HG03097 (cell line): Measurements from ENCODE around the gene GDPD5.

Source experiments
- ATAC-seq: cut with Tn5 transposase; IDR thresholded peaks from one replicate; pipeline ENCODE4 v1.9.1; 2021; ENCODE audit not compliant: unreplicated experiment, low FRiP score

GDPD5 gene

DNA sequence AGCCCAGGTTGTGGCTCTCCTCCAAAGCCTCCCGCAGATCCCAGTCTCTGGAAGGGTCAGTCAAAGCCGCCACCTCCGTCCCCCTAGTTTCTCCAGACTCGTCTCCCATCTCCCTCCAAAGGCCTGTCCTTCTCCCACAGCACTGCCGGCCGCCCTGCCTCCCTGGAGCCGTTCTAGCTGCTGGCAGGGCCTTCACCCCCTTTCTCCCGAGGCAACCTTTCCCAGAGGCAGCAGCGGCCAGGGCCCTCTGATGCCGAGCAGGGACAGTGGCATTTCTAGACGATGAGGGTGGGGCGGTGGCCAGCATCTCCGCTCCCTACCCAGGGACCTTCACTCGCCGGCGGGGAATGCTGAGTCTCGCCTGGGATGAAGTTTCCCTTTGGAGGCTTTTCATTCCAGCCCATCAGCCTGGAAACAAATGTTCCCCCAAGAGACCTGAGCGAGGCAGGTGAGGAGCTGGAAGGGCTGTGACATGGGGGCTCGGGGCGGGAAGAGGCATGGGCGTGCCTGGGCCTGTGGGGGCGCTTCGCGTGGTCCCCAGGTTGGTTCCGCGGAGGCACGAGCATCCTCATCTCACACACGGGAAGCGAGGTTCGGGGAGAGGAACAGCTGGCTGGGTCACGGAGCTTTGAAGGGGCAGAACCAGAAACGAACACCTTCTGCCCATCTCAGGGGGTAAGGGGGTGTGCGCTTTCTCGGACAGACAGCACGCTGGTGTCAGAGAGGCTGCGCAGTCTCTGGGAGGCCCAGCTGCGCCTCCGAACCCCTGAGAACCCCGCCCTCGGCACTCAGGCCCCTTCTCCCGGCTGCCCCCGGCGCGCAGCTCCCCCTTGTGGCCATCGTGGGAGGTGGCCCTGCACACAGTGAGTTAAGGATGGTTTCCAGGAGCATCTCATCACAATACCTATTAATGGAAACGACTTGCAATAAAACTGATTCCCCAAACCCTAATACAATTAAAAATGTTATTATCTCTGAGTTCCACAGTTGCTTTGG, 74.6 kb downstream of the GDPD5 start:
- no peak for ATAC-seq

DNA sequence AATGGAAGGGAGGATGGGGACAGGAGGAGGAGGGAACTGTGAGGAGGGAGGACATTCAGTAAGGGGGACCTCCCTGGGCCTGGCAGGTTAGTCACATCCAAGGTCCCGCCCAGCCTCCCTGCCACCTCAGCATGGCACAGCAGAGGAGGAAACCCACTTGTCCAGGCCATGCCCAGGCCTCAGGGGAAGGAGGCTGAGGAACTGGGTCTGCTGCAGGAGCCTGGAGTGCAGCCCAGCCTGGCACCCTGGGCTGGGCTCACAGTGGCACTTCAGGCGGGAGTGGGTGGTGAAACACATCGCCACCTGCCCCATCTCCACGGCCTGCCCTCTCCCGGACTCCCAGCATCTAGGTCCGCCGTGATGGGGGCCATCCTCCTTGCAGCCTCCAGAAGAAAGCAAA, 75.5 kb downstream of the GDPD5 start:
- no peak for ATAC-seq

DNA sequence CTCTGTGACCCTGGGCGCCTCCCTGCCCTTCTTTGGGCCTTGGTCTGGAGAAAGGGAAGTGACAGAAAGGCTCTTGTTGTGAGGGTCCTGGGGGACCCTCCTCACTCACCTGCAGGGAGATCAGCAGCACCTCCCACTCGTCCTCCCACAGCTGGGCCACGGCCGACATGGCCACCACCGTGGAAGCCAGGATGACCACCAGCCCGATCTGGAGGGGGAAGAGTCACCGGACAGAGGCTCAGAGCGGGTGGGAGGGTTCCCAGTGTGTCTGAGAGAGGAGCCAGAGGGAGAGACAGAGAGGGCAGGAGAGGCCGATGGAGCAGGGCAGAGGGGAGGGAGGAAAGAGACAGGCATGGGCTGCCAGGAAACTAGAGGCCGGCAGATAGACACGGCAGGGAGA, 76.0 kb downstream of the GDPD5 start:
- no peak for ATAC-seq

DNA sequence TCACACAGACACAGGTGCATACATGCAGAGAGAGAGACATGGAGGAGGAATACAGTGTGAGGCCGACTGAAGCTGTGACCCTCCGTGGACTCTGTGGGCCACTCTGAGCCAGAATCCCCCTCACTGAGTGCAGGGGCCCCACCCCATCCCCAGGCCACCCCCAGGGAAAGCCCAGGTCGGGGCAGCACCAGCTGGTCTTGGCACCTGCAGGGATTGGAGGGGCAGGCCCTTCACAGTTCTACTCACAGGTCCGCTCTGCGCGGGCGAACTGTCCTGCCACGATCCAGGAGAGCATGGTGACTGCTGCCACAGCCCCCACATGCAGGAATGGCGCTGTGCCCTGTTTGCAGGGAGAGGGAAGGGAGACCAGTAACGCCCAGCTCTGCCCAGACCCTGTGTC, 76.5 kb downstream of the GDPD5 start:
- ATAC-seq: no peak

DNA sequence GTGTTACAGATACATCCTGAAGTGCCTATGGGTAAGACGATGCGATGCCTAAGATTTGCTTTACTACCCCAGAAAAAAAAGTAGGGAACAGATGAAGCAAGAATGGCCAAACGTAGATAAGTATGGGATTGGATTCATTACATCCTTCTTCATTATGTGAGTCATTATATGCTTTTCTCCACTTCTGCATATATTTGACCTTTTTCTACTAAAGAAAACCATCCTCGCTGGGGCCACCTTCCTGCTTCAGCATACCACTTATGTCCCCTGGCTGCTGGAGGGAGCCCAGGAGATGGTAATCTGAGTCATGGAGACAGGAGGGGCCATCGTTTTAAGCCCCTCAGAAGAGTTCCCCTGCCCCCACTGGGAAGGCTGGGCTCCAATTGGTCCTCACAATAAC, 78.3 kb downstream of the GDPD5 start:
- no peak for ATAC-seq

DNA sequence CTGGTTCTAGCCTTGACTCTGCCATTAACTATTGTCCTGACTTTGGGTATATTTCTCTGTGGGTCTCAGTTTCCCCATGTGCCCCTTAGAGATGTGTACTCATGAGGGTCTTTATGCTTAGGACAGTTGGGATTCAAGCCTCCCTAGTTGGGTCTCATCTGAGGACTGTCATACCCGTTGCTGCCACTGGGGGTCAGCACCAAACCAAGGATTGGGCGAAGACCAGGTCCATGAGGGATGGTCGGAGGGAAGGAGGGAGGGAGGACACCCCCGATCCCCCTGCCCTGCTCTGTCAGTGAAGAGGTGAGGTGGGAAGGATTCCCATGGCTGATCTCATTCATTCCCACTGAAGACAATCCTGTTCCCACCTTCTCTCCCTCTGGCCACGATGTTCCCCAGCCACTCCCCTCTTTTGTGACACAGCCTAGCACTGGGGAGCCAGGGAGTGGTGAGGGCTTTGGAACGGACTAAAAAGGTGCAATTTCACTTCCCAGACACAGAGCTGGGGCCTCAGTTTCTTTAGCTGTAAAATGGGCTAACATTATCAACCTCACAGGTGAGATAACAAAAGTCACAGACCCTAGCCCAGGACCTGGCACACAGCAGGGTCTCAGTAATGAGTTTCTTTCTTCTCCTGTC, 80.3 kb downstream of the GDPD5 start:
- no peak for ATAC-seq

DNA sequence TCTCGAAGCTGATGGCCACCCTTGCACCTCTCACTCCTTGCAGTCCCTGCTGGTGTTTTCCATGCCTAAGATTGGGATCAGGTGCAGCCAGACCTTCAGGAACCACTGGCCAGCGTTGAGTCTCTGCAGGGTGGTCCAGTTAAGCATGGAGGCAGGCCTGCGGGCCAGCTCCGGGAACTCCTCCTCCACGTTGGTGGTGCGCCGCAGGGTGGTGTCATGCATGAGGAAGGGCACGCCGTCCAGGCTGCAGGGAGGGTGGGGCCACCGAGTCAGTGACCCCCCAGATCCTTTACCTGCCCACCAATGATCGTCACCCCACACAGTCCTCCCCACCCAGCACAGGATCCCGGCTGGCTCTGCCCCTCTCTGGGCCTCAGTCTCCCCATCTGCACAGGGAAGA, 82.7 kb downstream of the GDPD5 start:
- no peak for ATAC-seq

DNA sequence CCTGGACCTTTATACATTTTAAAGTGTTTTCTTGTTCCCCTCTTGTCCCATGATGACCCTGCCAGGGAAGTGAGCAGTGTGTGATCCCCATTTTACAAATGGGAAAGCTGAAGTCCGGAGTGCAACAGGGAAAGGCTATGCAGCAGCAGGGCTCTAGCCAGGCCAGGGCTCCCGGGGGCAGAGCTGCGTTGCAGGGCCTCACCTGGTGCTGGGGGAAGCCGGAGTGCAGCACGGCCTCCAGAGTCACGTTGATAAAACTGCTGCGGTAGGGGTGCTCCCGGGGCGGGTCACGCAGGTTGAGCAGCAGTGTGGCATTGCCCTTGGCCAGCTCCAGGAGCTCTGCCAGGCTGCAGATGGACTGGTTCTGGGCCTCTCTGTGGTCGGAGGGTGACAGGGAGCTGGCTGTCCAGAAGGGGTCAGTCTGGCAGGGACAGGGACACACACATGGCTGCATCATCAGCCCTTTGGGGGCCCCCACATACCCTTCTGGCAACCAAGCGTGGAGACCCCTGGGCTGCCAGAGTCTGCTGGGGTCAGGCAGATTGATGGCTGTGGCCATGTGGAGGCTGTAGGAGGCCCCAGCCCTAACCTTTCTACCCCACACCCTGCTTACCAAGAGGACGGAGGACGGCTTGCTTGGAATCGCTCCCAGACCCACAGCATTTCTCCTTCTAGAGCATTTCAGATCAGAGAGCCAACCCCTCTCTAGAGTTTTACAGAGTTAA, 83.4 kb downstream of the GDPD5 start:
- no peak for ATAC-seq

DNA sequence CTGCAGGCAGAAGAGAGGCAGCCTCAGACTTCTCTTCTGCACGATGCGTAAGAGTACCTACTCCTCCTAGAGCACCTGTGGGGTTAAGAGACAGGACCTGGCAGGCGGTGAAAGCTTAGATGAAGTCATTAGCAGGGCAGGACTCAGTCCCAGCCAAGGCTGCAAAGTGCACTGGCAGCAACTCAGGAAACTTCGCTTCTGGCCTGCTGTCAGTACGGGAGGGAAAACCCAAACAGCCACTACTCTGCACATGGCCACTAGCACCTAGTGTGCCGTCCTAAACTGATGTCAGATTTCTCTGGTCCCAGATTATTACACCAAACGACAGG, 84.0 kb downstream of the GDPD5 start:
- ATAC-seq: no peak

DNA sequence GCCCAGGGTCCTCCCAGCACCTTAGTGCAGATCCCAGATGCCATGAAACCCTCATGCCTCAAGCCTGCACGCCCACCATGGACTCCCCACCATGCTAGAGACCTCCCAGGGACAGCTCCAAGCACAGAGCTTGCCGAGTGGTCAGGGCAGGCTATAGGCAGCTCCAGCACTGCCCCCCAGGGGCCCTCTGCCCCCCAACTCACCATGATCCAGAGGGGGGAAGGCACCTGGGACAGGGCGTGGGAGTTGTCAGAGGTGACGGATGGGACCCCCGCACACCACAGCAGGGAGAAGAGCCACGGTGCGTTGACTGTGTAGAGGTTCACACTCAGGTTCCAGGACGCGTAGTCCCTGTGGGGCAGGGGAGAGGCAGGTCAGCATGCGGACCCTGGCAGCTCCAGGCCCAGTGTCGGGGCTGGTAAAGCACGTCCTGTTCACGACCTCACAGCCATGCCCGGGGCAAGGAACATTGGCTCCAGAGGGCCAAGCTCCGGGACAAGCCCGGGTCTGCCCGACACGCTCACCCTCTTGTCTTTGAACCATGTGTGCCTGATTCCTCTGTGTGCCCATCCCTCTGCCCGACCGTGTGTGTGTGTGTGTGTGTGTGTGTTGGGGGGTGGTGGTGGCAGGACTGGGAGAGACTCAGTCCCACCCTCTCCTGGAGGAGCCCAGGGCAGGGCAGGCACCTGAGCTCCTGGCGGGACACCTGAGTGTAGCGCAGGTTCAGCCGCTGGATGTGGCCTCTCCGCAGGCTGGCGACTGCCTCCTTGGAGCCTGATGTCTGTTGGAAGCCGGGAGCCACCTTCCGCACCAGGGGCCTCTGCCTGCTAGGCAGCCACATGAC, 84.6 kb downstream of the GDPD5 start:
- ATAC-seq: no peak

DNA sequence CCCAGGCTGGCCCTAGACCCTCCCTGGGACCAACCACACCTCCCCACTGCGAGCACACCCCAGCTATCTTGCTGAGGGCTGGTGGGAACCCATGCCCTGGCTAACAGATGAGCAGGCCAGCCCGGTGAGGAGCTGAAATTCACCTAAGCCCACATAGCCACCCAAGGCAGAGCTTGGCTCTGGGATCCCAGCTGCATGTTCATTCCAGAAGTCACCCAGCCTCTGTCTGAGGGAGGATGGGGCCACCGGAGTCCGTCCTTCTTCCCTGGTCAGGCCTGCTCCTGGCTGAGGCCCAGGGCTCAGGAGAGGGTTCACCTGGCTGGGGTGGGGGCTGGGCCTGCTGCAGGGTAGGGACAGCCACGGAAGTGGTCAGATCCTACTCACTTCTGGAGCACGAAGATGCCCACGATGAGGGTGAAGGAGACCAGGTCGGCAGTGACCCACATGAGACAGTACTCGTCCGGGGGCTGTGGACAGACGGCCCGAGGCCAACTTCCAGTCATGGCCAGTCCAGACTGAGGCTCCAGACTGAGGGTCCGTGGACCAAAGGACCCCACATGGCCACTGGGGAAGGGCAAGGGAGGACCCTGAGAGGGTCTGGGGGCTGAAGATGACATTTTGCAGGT, 86.1 kb downstream of the GDPD5 start:
- ATAC-seq: no peak

DNA sequence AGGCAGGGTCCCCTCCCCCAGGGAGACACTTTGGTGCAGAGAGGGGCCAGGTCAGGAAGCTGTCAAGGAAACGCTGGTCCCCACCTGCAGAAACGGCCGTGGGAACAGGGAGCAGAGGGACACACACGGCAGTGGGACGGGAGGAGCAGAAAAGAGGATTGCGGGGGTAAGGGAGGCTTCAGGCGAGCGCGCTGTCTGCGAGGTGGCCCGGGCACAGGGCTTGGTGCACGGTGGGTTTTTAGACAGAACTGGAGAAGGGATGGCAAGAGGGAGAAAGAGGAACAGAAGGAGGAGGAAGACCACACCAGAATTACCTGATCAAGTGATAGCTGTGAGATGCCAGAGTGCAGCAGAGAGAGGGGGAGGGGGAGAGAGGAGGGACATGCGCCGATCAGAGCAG, 86.7 kb downstream of the GDPD5 start:
- ATAC-seq: no peak

DNA sequence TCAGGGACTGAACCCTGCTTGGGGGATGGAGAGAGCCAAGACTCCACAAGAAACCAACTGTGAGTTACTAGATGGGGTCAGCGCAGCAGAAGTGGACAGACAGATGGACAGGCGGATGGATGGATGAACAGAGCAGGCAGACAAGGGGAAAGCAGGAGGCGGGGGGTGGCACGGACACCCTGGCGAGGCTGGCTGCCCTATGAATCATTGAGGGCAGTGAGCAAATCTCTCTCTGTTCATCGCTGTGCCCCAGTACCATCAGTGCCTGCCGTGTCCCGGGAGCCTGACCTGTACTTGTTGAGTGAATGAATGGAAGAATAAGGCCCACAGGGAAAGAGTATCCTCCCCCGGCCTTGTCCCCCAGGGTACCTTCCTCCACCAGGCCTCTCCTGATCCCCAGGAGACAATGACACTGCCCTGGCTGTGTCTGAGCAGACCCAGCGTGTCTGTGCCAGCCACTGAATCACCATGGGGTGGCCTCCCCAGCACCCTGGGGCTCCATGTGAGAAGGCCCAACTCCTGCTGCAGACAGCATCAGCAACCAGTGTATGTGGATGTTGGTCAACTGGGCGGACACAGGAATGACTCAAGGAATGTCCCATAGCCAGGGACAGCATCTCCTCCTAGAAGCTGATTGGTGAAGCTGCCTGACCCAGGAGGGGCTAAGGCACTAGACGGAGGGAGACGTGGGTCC, 87.6 kb downstream of the GDPD5 start:
- ATAC-seq: no peak

DNA sequence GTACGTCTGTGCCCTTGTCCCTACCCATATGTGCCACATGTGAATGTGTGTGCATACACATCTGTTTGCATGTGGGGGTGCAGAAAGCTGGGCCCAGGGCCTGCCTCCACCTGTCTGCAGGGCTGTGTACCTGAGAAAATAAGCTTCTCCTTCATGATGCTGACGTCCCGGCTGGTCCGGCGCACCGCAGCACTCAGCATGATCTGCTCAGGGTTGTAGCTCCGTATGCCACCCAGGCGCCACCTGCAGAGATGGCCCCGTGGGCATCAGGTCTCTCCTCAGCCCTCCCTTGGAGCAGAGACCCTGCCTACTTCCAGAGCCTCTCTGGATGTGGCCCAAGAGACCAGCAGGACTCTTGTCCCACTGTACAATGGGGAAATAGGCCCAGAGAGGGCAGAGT, 88.9 kb downstream of the GDPD5 start:
- ATAC-seq: no peak

DNA sequence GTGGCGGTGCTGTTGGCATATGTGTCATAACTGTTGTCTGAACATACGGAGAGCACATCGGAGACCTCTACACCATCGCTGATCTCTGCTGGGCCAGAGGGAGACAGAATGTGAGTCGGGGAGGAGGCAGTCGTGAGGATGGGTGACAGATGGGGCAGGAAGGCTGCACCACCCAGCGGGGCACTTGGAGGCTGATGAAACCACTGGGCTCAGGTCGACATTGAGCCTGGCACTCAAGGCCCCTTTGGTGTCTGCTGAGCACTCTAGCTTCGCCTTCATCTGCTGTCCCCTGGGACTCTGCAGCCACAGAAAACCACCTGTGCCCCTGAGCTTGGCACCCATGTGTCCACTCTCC, 90.2 kb downstream of the GDPD5 start:
- no peak for ATAC-seq

DNA sequence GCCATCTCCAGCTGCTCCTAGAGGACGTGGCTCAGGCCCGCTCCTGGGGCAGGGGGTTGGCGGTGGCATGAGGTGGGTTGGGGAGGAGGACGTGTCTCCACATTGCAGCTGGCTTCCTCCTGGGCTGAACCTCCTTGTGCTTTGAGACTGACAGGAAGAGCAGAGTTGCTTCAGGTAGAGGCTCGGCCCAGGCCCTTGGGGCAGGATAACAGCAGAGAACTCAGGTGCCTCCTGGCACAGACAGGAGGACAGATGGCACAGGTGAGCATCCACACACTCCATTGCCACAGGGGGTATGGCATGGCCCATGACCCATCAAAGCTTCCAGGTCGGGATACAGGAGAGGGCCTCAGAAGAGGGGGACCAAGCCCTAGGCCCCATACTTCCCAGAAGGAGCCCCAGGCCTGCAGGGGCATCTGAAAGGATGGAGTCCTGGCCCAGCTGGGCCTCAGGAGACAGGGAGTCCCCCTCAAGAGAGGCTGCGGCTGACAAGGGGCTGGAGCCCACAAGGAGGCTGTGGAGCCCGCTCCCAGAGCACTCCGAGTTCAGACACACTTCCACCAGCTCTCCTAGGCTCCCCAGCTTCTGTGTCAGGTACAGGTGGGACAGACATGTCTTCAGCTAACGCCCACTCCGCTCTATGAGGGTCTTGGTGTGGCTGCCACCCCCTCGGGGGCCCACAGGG, 90.7 kb downstream of the GDPD5 start:
- no peak for ATAC-seq

DNA sequence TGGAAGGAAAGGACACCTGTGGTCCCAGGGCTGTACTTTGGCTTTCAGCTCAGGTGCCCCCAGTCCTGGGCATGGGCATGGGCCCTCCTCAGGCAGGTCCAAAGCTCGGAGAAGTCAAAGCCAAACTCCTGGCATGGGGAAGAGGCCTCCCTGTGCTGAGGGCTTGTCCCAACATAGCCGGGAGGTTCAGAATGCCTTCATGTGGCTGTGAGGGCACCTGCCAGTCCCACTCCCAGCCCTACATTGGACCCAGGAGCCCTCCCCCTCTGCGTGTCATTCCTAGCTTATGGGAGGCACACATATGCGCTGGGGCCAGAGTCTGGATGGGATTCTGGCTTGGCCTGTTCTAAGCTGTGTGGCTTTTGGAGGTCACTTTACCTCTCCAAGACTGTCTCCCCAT, 91.7 kb downstream of the GDPD5 start:
- no peak for ATAC-seq

DNA sequence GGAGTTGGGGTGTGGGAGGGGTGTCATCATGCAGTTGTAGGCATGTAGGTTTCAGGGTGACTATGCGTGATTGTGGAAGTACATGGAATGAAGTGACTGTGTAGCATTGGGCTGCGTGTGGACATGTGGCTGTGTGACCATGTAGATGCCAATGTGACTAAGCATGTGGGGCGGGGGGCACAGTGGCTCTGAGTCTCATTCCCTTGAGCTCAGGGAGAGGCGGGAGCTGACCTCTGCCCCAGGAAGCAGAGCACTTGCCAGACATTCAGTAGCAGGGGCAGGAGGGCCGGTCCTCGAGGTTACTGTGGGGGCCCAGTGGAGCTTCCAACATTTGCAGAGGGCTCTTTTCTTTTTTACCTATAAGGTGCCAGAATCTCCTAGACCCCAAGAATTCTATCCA, 92.3 kb downstream of the GDPD5 start:
- no peak for ATAC-seq

DNA sequence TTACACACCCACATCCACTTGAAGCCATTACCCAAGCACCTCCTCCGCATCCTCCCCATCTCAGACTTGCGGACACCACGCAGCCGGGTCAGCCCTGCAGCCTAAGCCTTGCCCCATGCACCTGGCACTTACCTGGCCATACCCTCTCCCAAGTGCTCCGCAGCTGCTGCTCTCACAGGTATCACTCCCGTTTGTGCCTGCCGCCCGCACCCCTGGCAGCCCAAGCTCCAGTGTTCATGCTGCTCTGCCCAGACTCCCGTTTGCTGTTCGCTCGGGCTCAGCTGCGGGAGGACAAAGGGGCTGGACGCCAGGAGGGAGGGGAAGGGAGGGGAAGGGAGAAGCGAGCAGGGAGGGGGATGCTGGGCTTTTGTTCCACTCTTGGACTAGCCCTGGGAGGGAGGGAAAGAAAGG, 92.8 kb downstream of the GDPD5 start, which contains the start of gene KLHL35:
Gene KLHL35, minus strand, starts transcription at position 293 of the 411 bp plus-strand sequence. CDS start 2,574 bp downstream, outside the sequence.
- ATAC-seq: no peak
